ENCODE measurements around the gene PLPP2. TPM values are rescaled to one million over a fixed set of nuclear protein-coding genes. Genes with fewer than 3 reads are reported as not detected.

Gene PLPP2
- total and polyA plus RNA-seq, 2 of the 4 experiments (the other 2 are of a cell fraction), result 2.3 to 4.2 TPM

- no peak overlapping the region for H2AFZ ChIP-seq (replicated peaks; ENCODE audit: low read length, poor library complexity)
- no peak overlapping the region for H3K56ac ChIP-seq (ENCODE audit: extremely low read depth, insufficient read depth, low read length)
- no peak overlapping the region for H3K23ac ChIP-seq (ENCODE audit: low read depth, low read length)
- POLR2A ChIA-PET (ENCODE audit: unreplicated experiment), result no interaction called here
- no peak overlapping the region for H3K9ac ChIP-seq (ENCODE audit: low read depth, low read length)
- no peak overlapping the region for H2AK5ac ChIP-seq (ENCODE audit: low read depth, low read length)
- intact Hi-C loops (cut with micrococcal nuclease), result no loop called here
- H3K9me3 ChIP-seq (ENCODE audit: control insufficient read depth, insufficient read depth, low read length), result no peaks in the 10 kb centered on the region
- DNase-seq (no peak), ATAC-seq (ENCODE audit: low read depth) (no peak)
- no peak overlapping the region for H2BK20ac ChIP-seq (ENCODE audit: low read depth, low read length)
- H3K9me1 ChIP-seq (ENCODE audit: insufficient read depth, low read length), result no peaks in the 10 kb centered on the region
- no peaks in the 10 kb centered on the region for H3K36me3 ChIP-seq (ENCODE audit: control insufficient read depth, insufficient read depth, low read length)
- H3K27me3 ChIP-seq (ENCODE audit: control insufficient read depth, insufficient read depth, low read length), result peaks cover 9% of the 10 kb centered on the region
- WGBS, 2 experiments (ENCODE audit: extremely low coverage in 2 of 2, insufficient read length in 1 of 2), result 81% methylated on average over 2 of the region's 10 CpGs; no CpG with 5 or more reads in 1 of the 2 experiments
- BruUV-seq (replicated peaks), result no TSS peak
- H3K79me1 ChIP-seq (ENCODE audit: low read depth in 1 of 2, low read length in 2 of 2), result no peaks in the 10 kb centered on the region
- H4K91ac ChIP-seq (ENCODE audit: insufficient read depth, low read depth, low read length), result no peak overlapping the region
- no peaks in the 10 kb centered on the region for H3K4me1 ChIP-seq (ENCODE audit: control insufficient read depth, insufficient read depth, low read length)
- H4K20me1 ChIP-seq (ENCODE audit: insufficient read depth, low read length), result no peaks in the 10 kb centered on the region
- in situ Hi-C loops (cut with MboI; ENCODE audit: low sequenced_read_pairs), result no loop called here
- CTCF ChIA-PET, result no interaction called here
- H3K4me2 ChIP-seq (ENCODE audit: low read depth, low read length), result no peak overlapping the region
- no peak overlapping the region for H2BK120ac ChIP-seq (ENCODE audit: low read depth, low read length)
- dilution Hi-C loops (cut with HindIII; ENCODE audit: low sequenced_read_pairs, unreplicated experiment), result no loop called here
- no peak overlapping the region for H3K14ac ChIP-seq (replicated peaks; ENCODE audit: low read depth, low read length)
- no peak overlapping the region for H3K27ac ChIP-seq (ENCODE audit: insufficient read depth, low read length)
- H4K5ac ChIP-seq (ENCODE audit: low read depth, low read length), result no peak overlapping the region
- no peak overlapping the region for H3K4ac ChIP-seq (ENCODE audit: low read depth, low read length)
- TF ChIP-seq MAZ (IDR thresholded peaks at IDR 0.05; ENCODE audit: borderline replicate concordance, low read depth, low read length) (no peak), SMC3 (IDR thresholded peaks at IDR 0.05; ENCODE audit: low read depth, low read length) (no peak), CEBPB (IDR thresholded peaks at IDR 0.05; ENCODE audit: low read depth, low read length) (no peak)
- no peak overlapping the region for H2BK5ac ChIP-seq (ENCODE audit: low read depth, low read length, poor library complexity, severe bottlenecking)
- no peak overlapping the region for H3K18ac ChIP-seq (ENCODE audit: low read depth, low read length)
- no peak overlapping the region for H2BK15ac ChIP-seq (ENCODE audit: low read depth, low read length)
- no peak overlapping the region for H3K4me3 ChIP-seq (ENCODE audit: insufficient read depth, low read depth, low read length)
- no peak overlapping the region for H2AK9ac ChIP-seq (replicated peaks; ENCODE audit: low read depth, low read length, poor library complexity)
- H4K8ac ChIP-seq (ENCODE audit: low read depth in 2 of 2, low read length in 2 of 2), result no peak overlapping the region
Measured at GRCh38 chr19:283395-283794, 7.8 kb downstream of the PLPP2 start.

Data from IMR-90 (cell line).